Cardiac muscle cell (in vitro differentiated cells and primary cell): Measurements from ENCODE around the gene CTBS. TPM values are rescaled to one million over a fixed set of nuclear protein-coding genes. Genes with fewer than 3 reads are reported as not detected.

Experiments used
- DNase-seq, 2 donors: peaks; one replicate each; pipeline versions ENCODE4 v3.0.0 to v3.0.0-alpha.2; 2010 to 2017; ENCODE audit warnings: low read depth in 1 of 2, low spot score in 1 of 2
- H3K27ac ChIP-seq: fragments of 200-600 bp; sonication (generic); 2 replicates; pipeline ENCODE4 v1.5.1; 2016
- H3K27me3 ChIP-seq: fragments of 200-600 bp; sonication (generic); 2 replicates; pipeline ENCODE4 v1.6.0; 2016; ENCODE audit warnings: control low read depth
- H3K36me3 ChIP-seq: fragments of 200-600 bp; sonication (generic); 2 replicates; pipeline ENCODE4 v1.5.1; 2016; ENCODE audit warnings: control low read depth
- H3K4me1 ChIP-seq: fragments of 200-600 bp; sonication (generic); 2 replicates; pipeline ENCODE4 v1.8.1; 2017; ENCODE audit warnings: low read depth, mild to moderate bottlenecking, mixed run types
- H3K4me3 ChIP-seq: fragments of 200-600 bp; sonication (generic); 2 replicates; pipeline ENCODE4 v1.5.1; 2016; ENCODE audit warnings: mild to moderate bottlenecking
- H3K9me3 ChIP-seq: fragments of 200-600 bp; sonication (generic); 2 replicates; pipeline ENCODE4 v1.5.1; 2017; ENCODE audit warnings: low read depth, mild to moderate bottlenecking, control low read depth
- polyA plus RNA-seq: library from polyadenylated mRNA; unstranded; fragments of >200 nt; fragmentation: Nextera tagmentation; extraction: Ambion mirVana; gene quantifications from 2 replicates; pipeline ENCODE4 v1.2.1, GENCODE V29; 2016
- total RNA-seq: library from RNA; depleted of rRNA; stranded (reverse); fragments of >200 nt; gene quantifications from 2 replicates; pipeline ENCODE4 v1.2.3, GENCODE V29; 2016
- TF ChIP-seq, protein P1 (sequence below): IDR thresholded peaks from 2 replicates; pipeline ENCODE4 v1.5.1; 2012; ENCODE audit warnings: low read depth, mild to moderate bottlenecking, low read length

Gene CTBS, protein sequence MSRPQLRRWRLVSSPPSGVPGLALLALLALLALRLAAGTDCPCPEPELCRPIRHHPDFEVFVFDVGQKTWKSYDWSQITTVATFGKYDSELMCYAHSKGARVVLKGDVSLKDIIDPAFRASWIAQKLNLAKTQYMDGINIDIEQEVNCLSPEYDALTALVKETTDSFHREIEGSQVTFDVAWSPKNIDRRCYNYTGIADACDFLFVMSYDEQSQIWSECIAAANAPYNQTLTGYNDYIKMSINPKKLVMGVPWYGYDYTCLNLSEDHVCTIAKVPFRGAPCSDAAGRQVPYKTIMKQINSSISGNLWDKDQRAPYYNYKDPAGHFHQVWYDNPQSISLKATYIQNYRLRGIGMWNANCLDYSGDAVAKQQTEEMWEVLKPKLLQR
- total RNA-seq (3.3 and 5.2 TPM in 2 replicates), polyA plus RNA-seq (10.2 and 22.5 TPM in 2 replicates)

DNA sequence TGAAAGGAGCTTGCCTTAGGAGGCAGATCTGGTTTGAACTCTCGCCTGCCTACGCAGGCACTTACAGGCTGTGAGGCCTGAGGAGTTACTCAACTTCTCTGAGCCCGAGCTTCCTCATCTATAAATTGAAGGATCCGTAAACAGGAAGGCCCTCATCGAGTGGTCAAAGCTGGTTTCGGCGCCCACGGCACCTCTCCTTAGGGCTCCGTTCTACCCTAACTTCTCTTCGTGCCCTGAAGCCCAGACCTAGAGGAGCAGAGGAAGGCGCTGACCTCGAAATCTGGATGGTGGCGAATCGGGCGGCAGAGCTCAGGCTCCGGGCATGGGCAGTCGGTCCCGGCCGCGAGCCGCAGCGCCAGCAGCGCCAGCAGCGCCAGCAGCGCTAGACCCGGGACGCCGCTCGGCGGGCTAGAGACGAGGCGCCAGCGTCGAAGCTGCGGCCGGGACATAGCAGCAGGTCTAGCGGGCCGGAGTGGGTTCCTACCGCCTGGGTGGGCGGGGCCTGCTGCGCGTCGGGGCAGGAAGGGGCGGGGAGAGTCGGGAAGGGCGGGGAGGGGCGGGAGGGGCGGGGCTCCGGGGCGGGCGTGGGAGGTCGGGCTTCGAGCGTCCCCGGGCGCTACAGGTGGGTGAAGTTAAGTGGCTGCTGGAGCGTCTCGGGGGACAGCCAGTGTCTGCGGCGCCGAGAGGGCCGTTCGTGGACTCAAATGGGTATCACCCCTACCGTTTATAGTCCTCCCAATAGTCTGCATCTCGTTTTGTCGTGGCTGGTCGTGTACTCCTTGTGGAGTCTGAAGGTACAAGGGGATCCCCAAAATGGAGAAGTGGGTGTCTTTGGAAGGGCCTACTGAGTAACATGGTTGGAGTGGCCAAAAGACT is at the start of gene CTBS:
TSS of gene CTBS (minus strand) at position 474 of the 876 bp plus-strand sequence. CDS start at position 449, 25 bp downstream.
- Histone ChIP-seq H3K4me3 (peak within 1 kb of the TSS; percentile 42), H3K27me3 (no peaks in the 10 kb centered on the region), H3K4me1 (peaks cover 9% of the 10 kb centered on the region), H3K27ac (peak within 1 kb of the TSS; percentile 84), H3K9me3 (no peaks in the 10 kb centered on the region), H3K36me3 (no peaks in the 10 kb centered on the region)
- DNase-seq = peak; percentile 91 to 93
- TF ChIP-seq, protein P1, sequence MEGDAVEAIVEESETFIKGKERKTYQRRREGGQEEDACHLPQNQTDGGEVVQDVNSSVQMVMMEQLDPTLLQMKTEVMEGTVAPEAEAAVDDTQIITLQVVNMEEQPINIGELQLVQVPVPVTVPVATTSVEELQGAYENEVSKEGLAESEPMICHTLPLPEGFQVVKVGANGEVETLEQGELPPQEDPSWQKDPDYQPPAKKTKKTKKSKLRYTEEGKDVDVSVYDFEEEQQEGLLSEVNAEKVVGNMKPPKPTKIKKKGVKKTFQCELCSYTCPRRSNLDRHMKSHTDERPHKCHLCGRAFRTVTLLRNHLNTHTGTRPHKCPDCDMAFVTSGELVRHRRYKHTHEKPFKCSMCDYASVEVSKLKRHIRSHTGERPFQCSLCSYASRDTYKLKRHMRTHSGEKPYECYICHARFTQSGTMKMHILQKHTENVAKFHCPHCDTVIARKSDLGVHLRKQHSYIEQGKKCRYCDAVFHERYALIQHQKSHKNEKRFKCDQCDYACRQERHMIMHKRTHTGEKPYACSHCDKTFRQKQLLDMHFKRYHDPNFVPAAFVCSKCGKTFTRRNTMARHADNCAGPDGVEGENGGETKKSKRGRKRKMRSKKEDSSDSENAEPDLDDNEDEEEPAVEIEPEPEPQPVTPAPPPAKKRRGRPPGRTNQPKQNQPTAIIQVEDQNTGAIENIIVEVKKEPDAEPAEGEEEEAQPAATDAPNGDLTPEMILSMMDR = no peak

DNA sequence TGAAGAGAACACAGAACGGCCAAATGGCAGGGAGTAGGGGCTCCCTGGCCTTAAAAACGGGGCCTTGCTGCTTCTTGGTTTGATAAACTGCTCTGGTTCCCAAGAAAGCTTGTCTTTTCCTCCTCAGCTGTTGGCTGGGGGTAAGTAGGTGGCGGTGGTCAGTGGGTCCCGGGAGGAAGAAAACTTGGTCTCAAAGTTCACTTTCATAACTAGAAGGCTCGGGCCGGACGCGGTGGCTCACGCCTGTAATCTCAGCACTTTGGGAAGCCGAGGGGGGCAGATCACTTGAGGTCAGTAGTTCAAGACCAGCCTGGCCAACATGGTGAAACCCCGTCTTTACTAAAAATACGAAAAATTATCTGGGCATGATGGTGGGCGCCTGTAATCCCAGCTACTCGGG is 47.3 kb upstream of the CTBS start:
- H3K27me3 ChIP-seq = no peaks in the 10 kb centered on the region
- H3K27ac ChIP-seq = no peak overlapping the region
- H3K4me3 ChIP-seq = no peak overlapping the region
- TF ChIP-seq, protein P1 = no peak
- peaks cover 13% of the 10 kb centered on the region for H3K4me1 ChIP-seq
- H3K9me3 ChIP-seq = no peaks in the 10 kb centered on the region
- no peak for DNase-seq
- H3K36me3 ChIP-seq = no peaks in the 10 kb centered on the region

DNA sequence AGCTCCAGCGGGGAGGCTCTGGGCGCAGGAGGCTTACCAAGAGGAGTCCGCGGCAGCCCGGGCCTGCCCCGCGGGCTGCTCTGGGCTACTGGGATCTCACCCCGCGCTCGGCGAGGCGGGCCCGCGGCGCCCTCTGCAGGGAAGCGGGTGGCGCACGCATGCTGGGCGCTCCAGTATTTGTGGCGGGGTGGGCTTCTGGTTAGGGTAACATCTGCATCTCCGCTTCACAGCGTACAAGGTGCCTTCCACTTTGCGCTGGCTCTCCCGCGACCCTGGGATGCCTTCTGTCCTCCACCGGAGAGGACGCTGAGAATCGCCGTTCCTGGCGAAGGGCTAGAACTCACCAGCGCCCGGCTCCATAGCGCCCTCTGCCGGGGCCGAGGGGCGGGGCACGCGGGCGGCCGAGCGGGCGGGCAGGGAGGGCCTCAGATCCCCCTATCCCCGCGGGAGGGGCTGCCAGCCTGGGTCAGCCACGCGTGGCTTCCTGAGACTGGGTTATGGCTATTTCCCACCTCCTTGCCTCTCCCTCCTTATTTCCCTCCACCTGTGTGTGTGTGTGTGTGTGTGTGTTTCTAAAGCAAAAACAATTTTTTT is 46.6 kb upstream of the CTBS start:
- no peaks in the 10 kb centered on the region for H3K36me3 ChIP-seq
- H3K4me1 ChIP-seq = peaks cover 13% of the 10 kb centered on the region
- peak; percentile 81 to 84 for DNase-seq
- H3K9me3 ChIP-seq = no peaks in the 10 kb centered on the region
- no peaks in the 10 kb centered on the region for H3K27me3 ChIP-seq
- H3K4me3 ChIP-seq = peak overlapping the region; percentile 37
- TF ChIP-seq, protein P1 = peak; percentile 77
- peak overlapping the region; percentile 15 for H3K27ac ChIP-seq

DNA sequence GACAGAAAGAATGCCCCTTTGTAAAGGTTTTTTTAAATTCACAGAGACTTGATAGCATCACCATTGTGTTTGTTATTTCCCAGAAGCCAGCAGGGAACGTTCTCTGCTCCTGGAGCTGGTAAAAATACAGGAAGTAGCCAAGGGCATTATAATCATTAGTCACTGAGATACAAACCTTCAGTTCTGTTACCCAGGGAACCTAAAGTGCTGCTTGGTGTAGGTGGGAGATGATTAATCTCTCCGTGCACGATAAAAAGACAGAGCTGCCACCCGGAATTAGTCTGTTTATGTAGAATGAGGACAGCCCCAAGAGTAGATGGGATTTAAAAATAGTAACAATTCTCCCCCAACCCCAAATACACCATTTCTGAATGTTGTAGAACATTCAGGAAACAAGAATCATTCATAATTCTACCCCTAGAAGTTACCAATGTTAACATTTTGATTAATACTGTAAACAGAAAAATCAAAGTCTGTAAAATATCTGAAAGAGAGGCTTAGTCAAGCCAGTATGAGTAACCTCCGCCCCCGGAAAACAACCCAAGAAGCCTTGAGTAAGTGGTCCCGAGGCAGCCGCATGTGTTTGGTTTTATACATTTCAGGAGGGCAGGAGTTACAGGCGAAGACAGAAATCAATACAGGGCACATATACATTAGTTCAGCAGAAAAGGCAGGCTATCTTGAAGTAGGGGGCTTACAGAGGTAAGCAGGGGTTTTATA is 45.3 kb upstream of the CTBS start:
- TF ChIP-seq, protein P1 = no peak
- peaks cover 13% of the 10 kb centered on the region for H3K4me1 ChIP-seq
- DNase-seq = peak; percentile 33 to 76
- H3K9me3 ChIP-seq = no peaks in the 10 kb centered on the region
- H3K4me3 ChIP-seq = no peak overlapping the region
- H3K27me3 ChIP-seq = no peaks in the 10 kb centered on the region
- no peaks in the 10 kb centered on the region for H3K36me3 ChIP-seq
- no peak overlapping the region for H3K27ac ChIP-seq

DNA sequence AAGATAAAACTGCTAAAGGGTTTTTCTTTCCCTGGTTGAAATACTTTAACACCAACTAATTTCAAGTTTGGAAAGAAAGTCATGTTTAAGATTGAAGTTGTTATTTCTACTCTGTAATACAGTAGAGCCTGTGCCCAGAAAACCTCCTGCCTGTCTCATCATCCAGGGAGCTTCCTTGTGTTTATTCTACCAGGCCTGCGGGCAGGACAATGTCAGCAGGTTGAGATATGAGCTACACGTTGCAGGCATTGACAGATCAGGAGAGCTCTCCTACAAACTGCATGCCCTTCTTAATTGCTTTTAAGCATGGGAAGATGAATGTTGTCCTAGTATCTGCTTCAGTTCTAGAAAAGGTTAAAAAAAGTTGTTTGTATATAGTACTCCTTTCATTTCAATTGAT is 43.1 kb upstream of the CTBS start:
- Histone ChIP-seq H3K27ac (peak overlapping the region; percentile 45), H3K27me3 (no peaks in the 10 kb centered on the region), H3K4me1 (peaks cover 13% of the 10 kb centered on the region), H3K9me3 (peaks cover 4% of the 10 kb centered on the region), H3K36me3 (no peaks in the 10 kb centered on the region), H3K4me3 (no peak overlapping the region)
- TF ChIP-seq, protein P1 = no peak
- DNase-seq = peak in 1 of 2 donors; percentile 21
